Skin of body (tissue), 2 donors: ENCODE data around the gene CCDC80. TPM values are rescaled to one million over a fixed set of nuclear protein-coding genes. Genes with fewer than 3 reads are reported as not detected.
"Not testable (repeated sequence)": the region's sequence is repeated elsewhere in the genome, so short reads cannot be mapped to it uniquely, and the experiment has no call there.

ENCODE experiments used
- DNase-seq: peaks from one replicate; lab custom pipeline; 2025; lab: John Stamatoyannopoulos, UW
- total RNA-seq: library from RNA; depleted of rRNA; stranded (reverse); fragments of >200 nt; gene quantifications from one replicate; pipeline ENCODE4 v1.2.3, GENCODE V29; 2014

Gene CCDC80
- total RNA-seq, 1 donor from 2014 or later = 201 TPM

GRCh38 chr3:112594856-112595255, 46.1 kb downstream of the CCDC80 start:
- DNase-seq = no peak

- no peak for DNase-seq
Measured at GRCh38 chr3:112593258-112593657, 47.7 kb downstream of the CCDC80 start.

DNA sequence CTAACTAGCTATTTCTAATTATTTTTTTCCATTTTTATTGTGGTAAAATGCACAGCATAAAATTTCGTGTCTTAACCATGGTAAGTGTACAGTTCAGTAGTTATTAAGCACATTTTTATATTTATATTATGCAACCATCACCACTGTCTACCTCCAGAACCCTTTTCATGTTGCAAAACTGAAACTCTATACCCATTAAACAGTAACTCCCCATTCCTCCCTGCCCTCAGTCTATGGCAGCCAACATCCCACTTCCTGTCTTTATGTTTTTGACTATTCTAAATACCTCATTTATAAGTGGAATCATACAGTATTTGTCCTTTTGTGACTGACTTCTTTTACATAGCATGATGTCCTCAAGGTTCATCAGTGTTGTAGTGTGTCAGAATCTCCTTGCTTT, 53.6 kb downstream of the CCDC80 start:
- DNase-seq = no peak

DNA sequence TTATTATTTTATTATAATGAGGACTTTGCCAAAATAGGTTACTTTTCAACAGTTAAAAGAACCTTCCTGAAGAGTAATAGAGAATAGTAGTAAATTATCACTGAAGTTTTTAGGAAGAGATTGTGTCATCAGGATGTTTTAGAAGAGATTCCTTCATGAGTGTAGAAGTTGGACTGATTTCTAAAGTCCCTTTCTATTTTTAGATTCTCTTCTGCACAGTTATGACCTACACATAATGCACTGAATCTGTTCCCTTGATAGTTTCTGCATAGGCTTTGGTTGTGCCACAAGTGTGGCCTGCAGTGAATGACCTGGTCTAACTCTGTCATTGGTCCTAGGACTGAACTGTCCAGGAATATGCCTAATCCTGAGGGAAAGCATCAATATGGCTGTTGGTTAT, 55.2 kb downstream of the CCDC80 start:
- DNase-seq = no peak

GRCh38 chr3:112583105-112583504, 57.8 kb downstream of the CCDC80 start:
- DNase-seq = no peak

GRCh38 chr3:112582244-112582874, 58.6 kb downstream of the CCDC80 start:
- peak; percentile 14 for DNase-seq

GRCh38 chr3:112579697-112580096, 61.2 kb downstream of the CCDC80 start:
- no peak for DNase-seq

GRCh38 chr3:112579232-112579631, 61.7 kb downstream of the CCDC80 start:
- no peak for DNase-seq

DNA sequence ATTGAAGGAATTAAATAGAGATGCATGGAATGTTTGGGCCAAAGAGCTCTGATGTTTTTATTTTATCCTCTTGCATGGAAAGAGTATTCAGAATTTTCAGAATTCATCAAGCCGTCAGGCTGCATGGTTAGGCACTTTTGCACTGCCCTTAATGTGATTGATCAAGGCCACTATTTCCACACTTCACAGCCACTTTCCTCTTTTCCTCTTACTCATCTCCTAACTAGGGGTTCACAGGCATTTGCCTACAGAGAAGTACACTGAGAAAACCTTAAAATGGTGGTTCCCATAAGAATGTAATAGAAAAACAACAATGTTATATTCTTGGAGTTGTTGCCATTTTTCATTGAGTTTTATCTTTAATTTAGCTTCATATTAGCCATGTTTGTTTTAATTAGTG, 68.2 kb downstream of the CCDC80 start:
- no peak for DNase-seq

GRCh38 chr3:112569265-112569664, 71.7 kb downstream of the CCDC80 start:
- DNase-seq = no peak

- DNase-seq = no peak
Measured at GRCh38 chr3:112568642-112569041, 72.3 kb downstream of the CCDC80 start.

- no peak for DNase-seq
Measured at GRCh38 chr3:112564940-112565305, 76.0 kb downstream of the CCDC80 start.

DNA sequence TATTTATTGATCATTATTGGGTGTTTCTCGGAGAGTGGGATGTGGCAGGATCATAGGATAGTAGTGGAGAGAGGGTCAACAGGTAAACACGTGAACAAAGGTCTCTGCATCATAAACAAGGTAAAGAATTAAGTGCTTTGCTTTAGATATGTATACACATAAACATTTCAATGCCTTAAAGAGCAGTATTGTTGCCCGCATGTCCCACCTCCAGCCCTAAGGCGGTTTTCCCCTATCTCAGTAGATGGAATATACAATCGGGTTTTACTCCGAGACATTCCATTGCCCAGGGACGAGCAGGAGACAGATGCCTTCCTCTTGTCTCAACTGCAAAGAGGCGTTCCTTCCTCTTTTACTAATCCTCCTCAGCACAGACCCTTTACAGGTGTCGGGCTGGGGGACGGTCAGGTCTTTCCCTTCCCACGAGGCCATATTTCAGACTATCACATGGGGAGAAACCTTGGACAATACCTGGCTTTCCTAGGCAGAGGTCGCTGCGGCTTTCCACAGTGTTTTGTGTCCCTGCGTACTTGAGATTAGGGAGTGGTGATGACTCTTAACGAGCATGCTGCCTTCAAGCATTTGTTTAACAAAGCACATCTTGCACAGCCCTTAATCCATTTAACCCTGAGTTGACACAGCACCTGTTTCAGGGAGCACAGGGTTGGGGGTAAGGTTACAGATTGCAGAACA, 76.5 kb downstream of the CCDC80 start:
- not testable (repeated sequence) for DNase-seq

DNA sequence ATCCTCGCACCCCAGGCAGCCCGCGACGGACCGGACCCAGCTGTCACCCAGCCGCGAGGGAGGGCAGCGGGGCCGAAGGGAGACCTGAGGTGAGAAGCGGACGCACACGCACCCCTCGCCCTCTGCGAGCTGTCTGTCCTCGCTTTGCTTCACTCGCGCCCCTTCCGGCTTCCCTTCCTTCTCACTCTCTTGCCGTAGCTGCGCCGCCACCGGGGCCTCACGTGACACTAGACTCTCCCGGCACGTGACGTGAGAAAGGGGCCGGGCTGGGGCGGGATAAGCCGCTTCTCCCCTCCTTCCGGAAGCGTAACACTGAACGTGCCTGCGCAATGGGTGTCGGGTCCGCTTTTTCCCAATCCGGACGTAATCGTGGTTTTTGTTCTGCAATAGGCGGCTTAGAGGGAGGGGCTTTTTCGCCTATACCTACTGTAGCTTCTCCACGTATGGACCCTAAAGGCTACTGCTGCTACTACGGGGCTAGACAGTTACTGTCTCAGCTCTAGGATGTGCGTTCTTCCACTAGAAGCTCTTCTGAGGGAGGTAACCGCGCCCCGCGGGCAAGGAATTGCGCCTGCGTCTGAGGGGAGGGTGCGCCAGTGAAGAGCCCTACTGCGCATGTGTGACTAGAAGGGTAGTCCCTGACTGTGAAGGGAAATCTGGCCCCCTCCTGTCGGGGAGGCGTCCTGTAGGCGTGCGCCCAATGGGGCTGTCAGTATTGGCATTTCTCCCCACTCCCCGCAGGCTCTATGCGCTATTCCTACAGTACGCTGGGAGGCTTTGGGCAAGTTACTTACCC, 79.0 kb downstream of the CCDC80 start, which contains the start of the genes ATG3 and SLC35A5:
Gene ATG3, minus strand, starts transcription at position 229 of the 796 bp plus-strand sequence. CDS start 434 bp downstream, outside the sequence.
Gene SLC35A5, plus strand, starts transcription at position 312 of the 796 bp plus-strand sequence. CDS start 1,359 bp downstream, outside the sequence.
- DNase-seq = peak; percentile 100

DNA sequence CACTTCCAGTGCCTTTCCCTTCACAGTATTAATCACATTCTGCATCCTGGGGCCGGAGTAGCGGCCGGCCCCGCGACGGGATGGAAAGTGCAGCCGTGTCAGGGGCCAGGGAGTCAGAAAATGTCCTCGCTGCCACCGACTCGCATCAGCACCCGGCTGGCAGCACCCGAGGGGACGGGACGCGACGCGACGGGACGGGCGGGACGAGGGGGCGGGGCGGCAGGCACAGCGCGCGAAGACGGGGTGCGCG, 79.5 kb downstream of the CCDC80 start:
- no peak for DNase-seq

DNA sequence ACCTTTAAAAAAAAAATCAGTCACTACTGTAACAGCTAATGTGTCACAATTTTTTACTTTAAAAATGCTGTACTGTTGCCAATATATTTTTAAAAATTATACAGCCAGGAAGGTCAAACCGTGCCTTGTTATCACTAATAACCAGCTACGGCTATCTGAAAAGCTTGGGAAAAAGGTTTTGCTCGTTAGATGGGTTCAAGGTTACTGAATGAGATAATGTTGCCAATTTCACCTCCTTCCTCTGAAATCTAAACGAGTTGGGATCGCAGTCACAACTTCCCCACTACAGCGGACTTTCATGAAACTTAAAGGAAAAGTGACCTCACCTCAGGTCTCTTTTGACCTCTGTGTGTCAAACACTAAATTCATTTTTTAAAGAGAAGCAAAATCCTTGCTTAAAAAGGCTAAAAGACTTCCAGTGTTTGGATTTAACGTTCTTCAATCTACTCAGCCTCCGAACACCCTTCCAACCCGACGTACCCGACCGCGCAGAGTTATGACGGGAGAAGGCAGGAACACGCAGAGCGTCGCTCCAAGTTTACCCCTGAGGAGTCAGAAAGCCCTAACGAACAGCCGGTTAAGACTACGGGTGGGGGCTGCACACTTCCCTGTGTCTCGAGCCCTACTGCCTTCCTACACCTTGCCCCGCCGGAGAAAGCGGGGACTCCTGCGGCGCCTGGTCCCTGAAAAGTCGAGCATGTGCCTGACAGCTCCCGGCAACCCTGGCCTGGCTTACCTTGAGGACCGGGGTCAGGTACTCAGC, 80.0 kb downstream of the CCDC80 start:
- peak; percentile 75 for DNase-seq

GRCh38 chr3:112560307-112560706, 80.6 kb downstream of the CCDC80 start:
- no peak for DNase-seq

GRCh38 chr3:112557976-112558375, 83.0 kb downstream of the CCDC80 start:
- DNase-seq = no peak

DNA sequence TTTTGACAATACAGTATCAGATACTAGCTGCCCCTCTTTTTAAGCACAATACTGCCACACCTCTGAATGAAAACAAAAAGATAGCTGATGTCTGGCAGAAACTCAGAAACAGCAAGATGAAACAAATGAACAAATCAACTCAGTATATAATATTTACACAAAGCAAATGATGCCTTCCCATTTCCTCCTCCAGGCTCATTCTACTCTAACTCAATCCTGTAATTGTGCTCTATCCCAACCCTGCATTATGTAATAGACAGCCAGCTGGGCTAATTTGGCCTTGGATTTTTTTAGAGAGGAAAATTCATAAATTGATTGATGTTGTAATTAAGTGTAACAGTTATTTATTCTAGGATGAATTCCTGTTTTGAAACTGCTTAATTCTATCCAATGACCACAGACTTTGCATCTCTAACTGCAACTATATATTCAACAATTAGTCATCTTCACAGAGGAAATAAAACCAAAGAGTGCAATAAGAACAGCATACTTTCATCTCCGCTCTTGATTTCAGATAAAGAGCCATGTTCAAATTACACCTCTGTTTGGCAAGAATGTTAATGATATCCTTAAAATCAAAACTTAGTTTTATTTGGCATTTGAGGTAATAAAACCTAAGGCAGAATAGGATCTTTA, 85.3 kb downstream of the CCDC80 start:
- no peak for DNase-seq

DNA sequence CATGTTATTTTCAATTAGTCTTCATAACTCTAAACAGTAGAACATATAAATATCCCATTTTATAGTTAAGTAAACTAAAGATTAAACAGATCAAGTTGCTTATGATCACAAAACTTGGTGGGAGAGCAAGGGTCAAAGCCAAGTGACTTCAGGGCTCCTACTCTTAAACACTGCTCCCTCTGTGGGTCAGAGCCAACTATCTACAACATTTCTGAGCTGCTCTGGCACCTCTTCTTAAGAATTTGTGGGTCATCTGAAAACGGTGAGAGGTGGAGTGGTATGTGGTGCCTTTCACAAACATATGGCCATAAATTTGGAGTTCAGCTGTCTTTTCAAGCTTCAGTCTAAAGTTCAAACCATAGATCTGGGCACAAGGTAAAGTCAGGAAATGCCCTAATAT, 90.1 kb downstream of the CCDC80 start:
- DNase-seq = no peak
